K562 (cell line): ENCODE results near the gene INHA. TPM values are rescaled to one million over a fixed set of nuclear protein-coding genes. Genes with fewer than 3 reads are reported as not detected.

Experiments
- ATAC-seq: fragments of 200-7000 bp; cut with Tn5 transposase; 3 replicates; pipeline ENCODE4 v1.9.1; 2020; ENCODE audit warnings: moderate library complexity
- BruUV-seq: library from RNA; stranded (reverse); fragments of 400-500 nt; replicated peaks from 2 replicates; lab custom pipeline; 2021; lab: Mats Ljungman, UMichigan
- CTCF ChIA-PET: fragments of 300-600 bp; formaldehyde crosslinking; extraction: SDS; loops from one replicate; lab custom pipeline; 2021; ENCODE audit warnings: low intra/inter-chr PET ratio; lab: Yijun Ruan, JAX
- POLR2A ChIA-PET: fragments of 300-600, 350-650 bp; sonication (Branson Sonifier 250); formaldehyde crosslinking; extraction: SDS; loops from one replicate; lab custom pipeline; 2021; ENCODE audit warnings: antibody characterized with exemption, inconsistent platforms; lab: Yijun Ruan, JAX
- DNase-seq, 4 experiments: peaks; one replicate each; pipeline versions ENCODE4 v3.0.0 to v3.0.0-alpha.2; 2011 to 2018; ENCODE audit warnings: low spot score in 3 of 4, mixed read lengths in 3 of 4; ENCODE audit errors: extremely low read depth in 1 of 4
- FAIRE-seq: peaks from 2 replicates; lab custom pipeline; 2011; peaks lifted over from hg19 to GRCh38; lab: Jason Lieb, UNC
- H2AFZ ChIP-seq: 2 replicates; pipeline ENCODE4 v1.6.0; 2011; ENCODE audit warnings: low read depth, low read length, control low read depth, inconsistent platforms
- H3K27ac ChIP-seq: fragments of 200-600 bp; 3 replicates; pipeline ENCODE4 v1.8.0; 2011; ENCODE audit warnings: low read depth, mild to moderate bottlenecking, control low read depth, inconsistent platforms, low read length, moderate library complexity, mixed read lengths; ENCODE audit errors: extremely low read depth
- H3K27me3 ChIP-seq, 2 experiments: fragments of 300-600 bp in 1 of 2; 2 replicates in 1 of 2; 3 replicates in 1 of 2; pipeline versions ENCODE4 v1.6.0 to v1.8.0; 2011; ENCODE audit warnings: inconsistent platforms in 2 of 2, low read length in 2 of 2, mild to moderate bottlenecking in 1 of 2, mixed read lengths in 1 of 2, moderate library complexity in 1 of 2; ENCODE audit not compliant: control insufficient read depth in 2 of 2, insufficient read depth in 2 of 2
- H3K36me3 ChIP-seq: fragments of 300-600 bp; 3 replicates; pipeline ENCODE4 v1.8.0; 2011; ENCODE audit warnings: mild to moderate bottlenecking, low read length, inconsistent platforms; ENCODE audit not compliant: control insufficient read depth, insufficient read depth
- H3K4me1 ChIP-seq, 2 experiments: fragments of 200-600 bp in 1 of 2; replicated peaks in 1 of 2; 2 replicates in 1 of 2; 3 replicates in 1 of 2; pipeline versions ENCODE4 v1.5.1 to v1.8.0; 2011; ENCODE audit warnings: inconsistent platforms in 2 of 2, low read length in 2 of 2, mild to moderate bottlenecking in 1 of 2, mixed read lengths in 1 of 2, moderate library complexity in 1 of 2; ENCODE audit not compliant: control insufficient read depth in 2 of 2, insufficient read depth in 2 of 2
- H3K4me2 ChIP-seq: 2 replicates; pipeline ENCODE4 v1.6.1; 2011; ENCODE audit warnings: low read length, control low read depth, inconsistent platforms, mixed read lengths; ENCODE audit not compliant: insufficient read depth
- H3K4me3 ChIP-seq: fragments of 200-600 bp; sonication (generic), shearing (Covaris generic); 2 replicates; pipeline ENCODE4 v1.5.1; 2016; ENCODE audit warnings: control low read depth, inconsistent platforms
- H3K79me2 ChIP-seq: fragments of 200-600 bp; 3 replicates; pipeline ENCODE4 v1.8.0; 2011; ENCODE audit warnings: low read length, inconsistent platforms; ENCODE audit not compliant: control insufficient read depth, insufficient read depth
- H3K9ac ChIP-seq, 2 experiments: 2 replicates each; pipeline versions ENCODE4 v1.6.0 to v1.6.1; 2011; ENCODE audit warnings: low read depth in 2 of 2, low read length in 2 of 2, control low read depth in 1 of 2, inconsistent platforms in 1 of 2, mild to moderate bottlenecking in 1 of 2, mixed read lengths in 1 of 2; ENCODE audit not compliant: insufficient read depth in 1 of 2
- H3K9me1 ChIP-seq: one replicate; pipeline ENCODE4 v1.6.0; 2011; ENCODE audit warnings: inconsistent platforms, mild to moderate bottlenecking, low read length, moderate library complexity; ENCODE audit not compliant: control insufficient read depth, insufficient read depth
- H3K9me3 ChIP-seq: replicated peaks from 2 replicates; pipeline ENCODE4 v1.5.1; 2011; ENCODE audit warnings: low read depth, low read length, inconsistent platforms; ENCODE audit not compliant: control insufficient read depth, insufficient read depth
- H4K20me1 ChIP-seq: replicated peaks from 2 replicates; pipeline ENCODE4 v1.6.1; 2011; ENCODE audit warnings: low read length, inconsistent platforms, mixed read lengths; ENCODE audit not compliant: control insufficient read depth, insufficient read depth
- CEBPB ChIP-seq: fragments of 450-650 bp; IDR thresholded peaks from 2 replicates; pipeline ENCODE4 v1.6.1; 2016; ENCODE audit warnings: missing genetic modification characterization, missing compliant biosample characterization
- CEBPG ChIP-seq, 3 experiments: fragments of 200-800 bp in 1 of 3; sonication (Bioruptor generic) in 1 of 3; sonication (generic) in 1 of 3; formaldehyde crosslinking in 1 of 3; IDR thresholded peaks in 2 of 3; conservative IDR thresholded peaks in 1 of 3; 2 replicates each; pipeline versions ENCODE4 v1.6.1 to v1.8.0; 2016 to 2022; ENCODE audit warnings: missing compliant biosample characterization in 2 of 3, missing genetic modification characterization in 2 of 3, mild to moderate bottlenecking in 1 of 3, missing genetic modification reagents in 1 of 3
- ID3 ChIP-seq, 2 experiments: fragments of 250-450 bp in 1 of 2; fragments of 450-650 bp in 1 of 2; sonication (Bioruptor Pico) in 1 of 2; IDR thresholded peaks; 2 replicates each; pipeline versions ENCODE4 v1.6.1 to v1.8.0; 2016 to 2021; ENCODE audit warnings: mild to moderate bottlenecking in 2 of 2, moderate library complexity in 2 of 2, missing compliant biosample characterization in 1 of 2, missing genetic modification characterization in 1 of 2
- ZNF217 ChIP-seq: sonication (generic); formaldehyde crosslinking; IDR thresholded peaks from 2 replicates; pipeline ENCODE4 v1.8.0; 2022; ENCODE audit warnings: mild to moderate bottlenecking, missing genetic modification reagents
- WGBS: fragments of 100-300 bp; shearing (Covaris generic); methylation state at CpG from one replicate; pipeline ENCODE4 v1.1.6; 2016; ENCODE audit warnings: low coverage, mixed read lengths; ENCODE audit not compliant: insufficient coverage; ENCODE audit errors: missing lambda C conversion rate; 5-methylcytosine and 5-hydroxymethylcytosine counted together
- in situ Hi-C: fragments of 300-500 bp; cut with MboI; formaldehyde crosslinking; loops from 4 replicates; pipeline ENCODE4 v1.15.0; 2018; ENCODE audit warnings: inconsistent platforms, mixed read lengths
- intact Hi-C: fragments of 100-400 bp; cut with micrococcal nuclease; formaldehyde crosslinking; loops from 2 replicates; pipeline ENCODE4 v1.14.2; 2022
- polyA plus RNA-seq, 8 experiments: library from polyadenylated mRNA; depleted of rRNA in 4 of 8; stranded (reverse) in 5 of 8; unstranded in 3 of 8; fragments of >200 nt; fragmentation: Nextera tagmentation in 2 of 8; fragmentation: Illumina TruSeq in 1 of 8; extraction: Ambion mirVana in 2 of 8; extraction: Trizol in 1 of 8; gene quantifications; 2 replicates each; pipeline versions ENCODE4 v1.2.1 to v1.2.3, GENCODE V29; 2011 to 2014; ENCODE audit warnings: inconsistent platforms in 1 of 8, missing spikeins in 1 of 8
- total RNA-seq, 7 experiments: library from RNA; depleted of rRNA in 6 of 7; stranded (reverse); fragments of >200 nt in 6 of 7; fragmentation: Illumina TruSeq in 2 of 7; extraction: Trizol in 2 of 7; gene quantifications; 2 replicates each; pipeline versions ENCODE4 v1.2.1 to v1.2.3, GENCODE V29; 2011 to 2021; ENCODE audit warnings: low replicate concordance in 1 of 7

INHA gene
- total and polyA plus RNA-seq, 9 of the 15 experiments (the other 6 are each of a cell fraction or from before 2014, with no cell fraction given): 0.07 to 1.9 (median 0.40) TPM

GRCh38 chr2:219578811-219579613, 6.9 kb downstream of the INHA start:
- no peaks in the 10 kb centered on the region for H3K27me3 ChIP-seq
- TF ChIP-seq CEBPG (CRISPR knock-in tag; IDR thresholded peaks at IDR 0.05) (0 out of 2 replicates have a peak, but pooled peaks have one; percentile 27), CEBPG (tag; conservative IDR thresholded peaks at IDR 0.05 in 1 of 2, IDR thresholded peaks at IDR 0.05 in 1 of 2) (peak; percentile 60 to 80), ID3 (CRISPR knock-in tag; IDR thresholded peaks at IDR 0.05) (no peak), ID3 (tag; IDR thresholded peaks at IDR 0.05) (no peak), CEBPB (tag) (peak; percentile 95), ZNF217 (CRISPR knock-in tag) (no peak)
- no peak overlapping the region for H3K4me2 ChIP-seq
- ChIA-PET POLR2A (no interaction called here), CTCF (no interaction called here)
- no peaks in the 10 kb centered on the region for H3K9me1 ChIP-seq
- BruUV-seq: no TSS peak
- intact Hi-C loops: no loop called here
- no peak overlapping the region for H3K4me3 ChIP-seq
- 49% methylated on average over 7 of the region's 8 CpGs for WGBS
- H4K20me1 ChIP-seq: no peaks in the 10 kb centered on the region
- peaks cover 25 to 31% of the 10 kb centered on the region in 2 experiments; a peak in 4 of 5 replicates for H3K4me1 ChIP-seq
- in situ Hi-C loops: no loop called here
- ATAC-seq (no peak), DNase-seq (no peak), FAIRE-seq (no peak)
- H2AFZ ChIP-seq: peak overlapping the region; percentile 73; the same call in 1 of the 2 replicates
- no peaks in the 10 kb centered on the region for H3K9me3 ChIP-seq
- H3K27ac ChIP-seq: no peak overlapping the region
- H3K9ac ChIP-seq: no peak overlapping the region
- H3K79me2 ChIP-seq: no peaks in the 10 kb centered on the region
- no peaks in the 10 kb centered on the region for H3K36me3 ChIP-seq
